Skin of body (tissue), 2 donors: ENCODE measurements around the gene TNPO1. TPM values are rescaled to one million over a fixed set of nuclear protein-coding genes. Genes with fewer than 3 reads are reported as not detected.
"Not testable (repeated sequence)": the region's sequence is repeated elsewhere in the genome, so short reads cannot be mapped to it uniquely, and the experiment has no call there.

Experiments used
- DNase-seq: peaks from one replicate; lab custom pipeline; 2025; lab: John Stamatoyannopoulos, UW
- total RNA-seq: library from RNA; depleted of rRNA; stranded (reverse); fragments of >200 nt; gene quantifications from one replicate; pipeline ENCODE4 v1.2.3, GENCODE V29; 2014

Gene TNPO1
- 88.0 TPM for total RNA-seq

- peak; percentile 82 for DNase-seq
These were observed at the start of gene TNPO1 for GRCh38 chr5:72816284-72817075. Gene TNPO1 (plus strand): TSS chr5:72816661. CDS start chr5:72816738, 77 bp downstream.

GRCh38 chr5:72767289-72768010, 49.0 kb upstream of the TNPO1 start:
- no peak for DNase-seq

DNA sequence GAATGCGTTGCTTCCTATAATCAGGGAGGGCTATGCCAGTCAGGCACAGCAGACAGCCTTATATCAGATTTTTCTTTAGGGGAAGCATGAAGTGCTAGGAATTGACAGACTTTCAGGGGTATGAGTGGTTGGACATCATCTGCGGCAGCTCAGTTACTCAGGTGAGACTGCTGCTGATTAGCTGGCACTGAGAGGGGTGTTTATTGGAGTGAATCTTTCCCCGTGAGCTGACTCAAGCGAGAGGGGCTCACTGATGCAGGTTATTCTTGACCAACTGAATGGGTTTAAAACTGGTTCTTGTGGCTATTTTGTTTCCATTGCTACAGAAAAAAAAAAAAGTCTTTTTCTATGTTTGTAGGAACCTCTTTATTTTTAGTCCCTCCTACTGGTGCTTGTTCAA, 46.2 kb upstream of the TNPO1 start:
- DNase-seq: no peak

- DNase-seq: no peak
These were observed 39.8 kb upstream of the TNPO1 start for GRCh38 chr5:72776684-72777083.

GRCh38 chr5:72779520-72779919, 36.9 kb upstream of the TNPO1 start:
- no peak for DNase-seq

DNA sequence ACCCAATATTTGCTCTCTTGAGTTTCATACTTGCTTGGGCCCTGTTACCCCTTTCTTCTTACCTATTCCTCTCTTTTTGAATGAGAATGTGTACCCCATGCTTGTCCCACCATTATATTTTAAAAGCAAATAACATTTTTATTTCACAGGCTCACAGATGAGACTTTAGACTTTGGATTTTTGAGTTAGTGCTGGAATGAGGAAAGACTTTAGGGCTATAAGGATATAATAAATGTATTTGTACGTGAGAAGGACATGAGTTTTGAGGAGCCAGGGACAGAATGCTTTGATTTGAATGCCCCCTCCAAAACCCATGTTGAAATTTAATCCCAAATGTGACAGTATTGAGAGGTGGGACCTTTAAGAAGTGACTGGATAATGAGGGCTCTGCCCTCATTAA, 33.1 kb upstream of the TNPO1 start:
- no peak for DNase-seq

- DNase-seq: no peak
These were observed 32.3 kb upstream of the TNPO1 start for GRCh38 chr5:72784129-72784528.

- no peak for DNase-seq
These were observed 30.7 kb upstream of the TNPO1 start for GRCh38 chr5:72785801-72786200.

DNA sequence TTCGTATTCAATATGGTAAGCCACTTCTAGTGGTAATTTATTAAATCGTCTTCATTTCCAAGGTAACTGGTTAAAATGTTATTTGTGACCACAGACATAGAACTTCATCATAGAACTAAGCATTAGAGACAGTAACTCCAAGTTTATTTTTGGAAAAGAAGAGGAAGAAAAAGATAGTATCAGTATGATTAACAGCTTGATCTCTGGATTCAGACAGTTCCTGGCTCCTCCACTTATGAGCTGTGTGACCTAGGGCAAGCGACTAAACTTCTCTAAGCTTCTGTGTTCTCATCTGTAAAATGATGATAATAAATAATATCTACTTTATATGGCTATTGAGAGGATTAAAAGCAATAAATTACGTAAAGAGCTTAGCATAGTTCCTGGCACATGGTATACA, 29.8 kb upstream of the TNPO1 start:
- no peak for DNase-seq

DNA sequence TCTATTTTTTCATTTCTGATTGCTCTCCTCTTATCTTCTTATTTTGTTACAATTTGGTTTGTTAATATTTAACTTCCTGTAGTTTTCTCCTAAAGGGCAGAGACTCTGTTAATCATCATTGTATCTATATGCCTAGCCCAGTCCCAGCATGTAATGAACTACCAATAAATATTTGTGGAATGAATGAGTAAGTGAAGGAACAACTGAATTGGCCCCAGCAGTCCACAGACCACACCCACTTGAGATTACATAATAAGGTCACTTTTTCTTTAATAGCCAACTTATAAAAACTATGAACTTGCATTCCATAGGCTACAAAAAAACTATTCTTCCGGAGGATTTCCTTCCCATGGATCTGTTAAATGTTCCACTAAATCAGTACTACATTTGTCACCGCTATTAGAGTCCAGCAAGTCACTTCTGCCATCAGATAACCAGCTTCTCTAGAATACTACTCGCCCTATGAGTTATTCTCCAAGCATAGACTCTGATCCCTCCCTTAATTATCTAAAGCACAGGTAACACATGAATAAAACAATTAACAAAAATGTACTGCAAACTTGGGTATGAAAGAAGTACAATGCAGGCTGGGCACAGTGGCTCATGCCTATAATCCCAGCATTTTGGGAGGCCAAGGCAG, 27.5 kb upstream of the TNPO1 start:
- no peak for DNase-seq

DNA sequence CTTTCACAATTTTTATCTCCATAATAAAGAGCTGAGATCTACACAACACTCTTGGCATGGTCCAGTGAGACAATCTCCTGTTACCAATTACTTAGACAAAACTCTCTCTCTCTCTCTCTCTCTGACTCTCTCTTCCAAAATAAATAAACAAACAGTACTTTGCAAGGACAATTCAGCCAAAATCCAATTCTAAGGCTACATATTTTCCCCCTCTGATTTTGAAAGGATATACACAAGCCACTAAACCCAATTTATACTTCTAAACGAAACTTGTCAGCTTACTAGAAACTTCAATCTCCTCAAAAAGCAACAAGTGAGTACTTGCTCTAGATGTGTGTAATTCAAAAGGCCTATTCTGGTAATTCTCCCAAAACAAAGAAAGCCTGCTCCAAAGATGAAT, 26.3 kb upstream of the TNPO1 start:
- DNase-seq: no peak

- DNase-seq: not testable (repeated sequence)
These were observed 23.8 kb upstream of the TNPO1 start for GRCh38 chr5:72792662-72793061.

DNA sequence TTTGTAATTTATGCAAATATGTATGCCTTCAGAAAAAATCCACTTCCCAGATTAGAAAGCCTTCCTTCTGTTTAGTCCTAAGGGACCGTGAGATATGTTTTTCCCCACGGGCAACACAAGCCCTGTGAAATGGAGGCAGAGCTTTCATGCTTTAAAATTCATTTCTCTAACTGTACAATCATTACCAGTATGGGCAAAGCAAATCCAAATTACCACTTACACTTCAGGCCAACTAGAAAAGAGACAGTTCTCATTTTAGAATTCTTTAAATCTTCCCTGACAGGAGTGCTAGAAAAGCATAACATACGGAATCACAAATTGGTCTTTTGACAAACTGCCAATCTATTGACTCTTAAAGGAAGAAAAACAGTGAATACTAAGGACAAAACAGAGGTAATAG, 20.5 kb upstream of the TNPO1 start:
- no peak for DNase-seq

GRCh38 chr5:72799721-72800120, 16.7 kb upstream of the TNPO1 start:
- no peak for DNase-seq

DNA sequence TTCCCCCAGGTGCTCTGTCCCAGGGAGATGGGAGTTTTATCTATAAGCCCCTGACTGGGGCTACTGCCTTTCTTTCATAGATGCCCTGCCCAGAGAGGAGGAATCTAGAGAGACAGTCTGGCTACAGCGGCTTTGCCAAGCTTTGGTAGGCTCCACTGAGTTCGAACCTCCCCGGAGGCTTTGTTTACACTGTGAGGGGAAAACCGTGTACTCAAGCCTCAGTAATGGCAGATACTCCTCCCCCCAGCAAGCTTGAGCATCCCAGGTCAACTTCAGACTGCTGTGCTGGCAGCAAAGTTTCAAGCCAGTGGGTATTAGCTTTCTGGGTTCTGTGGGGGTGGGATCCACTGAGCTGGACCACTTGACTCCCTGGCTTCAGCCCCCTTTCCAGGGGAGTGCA, 7.8 kb upstream of the TNPO1 start:
- DNase-seq: not testable (repeated sequence)

GRCh38 chr5:72811849-72812248, 4.6 kb upstream of the TNPO1 start:
- no peak for DNase-seq

GRCh38 chr5:72812488-72812887, 4.0 kb upstream of the TNPO1 start:
- no peak for DNase-seq

DNA sequence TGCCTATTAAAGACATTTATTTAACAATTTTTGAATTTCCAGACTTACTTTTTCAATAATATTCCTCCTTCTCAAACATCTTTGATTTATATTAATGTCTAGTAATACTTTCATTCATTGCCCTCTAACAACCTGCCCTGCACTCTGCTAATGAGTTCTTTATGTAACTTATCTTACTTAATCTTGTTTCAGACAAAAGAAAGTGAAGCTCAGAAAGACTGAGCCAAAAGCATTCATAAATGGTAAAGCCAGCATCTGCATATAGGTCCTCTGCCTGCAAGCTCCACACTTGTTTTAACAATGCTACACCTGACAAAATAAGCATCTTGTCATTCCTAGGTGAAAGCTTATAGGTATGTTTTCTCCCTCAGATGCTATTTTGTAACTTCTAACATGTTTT, 2.4 kb upstream of the TNPO1 start:
- DNase-seq: no peak

GRCh38 chr5:72814864-72815263, 1.6 kb upstream of the TNPO1 start:
- no peak for DNase-seq

GRCh38 chr5:72815580-72816283, 729 bp upstream of the TNPO1 start:
- no peak for DNase-seq

DNA sequence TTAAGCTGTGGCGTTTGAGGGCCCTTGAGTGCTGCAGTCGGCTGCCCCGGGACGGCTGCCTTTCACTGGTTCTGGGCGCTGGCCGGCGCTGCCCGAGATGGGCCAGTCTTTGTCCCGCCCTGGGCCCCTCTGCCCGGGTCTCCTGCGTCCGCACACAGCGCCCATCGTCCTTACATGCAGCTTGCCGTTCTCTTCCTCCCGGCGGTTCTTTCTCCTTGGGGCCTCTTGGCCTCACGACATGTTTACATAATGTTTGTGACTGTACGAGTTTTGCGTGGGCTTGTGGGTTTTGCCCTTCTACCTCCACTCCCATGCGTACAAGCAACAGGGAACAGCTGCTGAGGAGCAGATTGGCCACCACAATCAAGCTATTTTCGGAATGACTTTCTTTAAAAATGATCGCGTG, 618 bp downstream of the TNPO1 start:
- DNase-seq: peak; percentile 44
